GM19455 (cell line): ENCODE measurements around the gene MGMT.

Source experiments
- ATAC-seq: cut with Tn5 transposase; IDR thresholded peaks from one replicate; pipeline ENCODE4 v1.9.1; 2021; ENCODE audit not compliant: unreplicated experiment

MGMT gene

DNA sequence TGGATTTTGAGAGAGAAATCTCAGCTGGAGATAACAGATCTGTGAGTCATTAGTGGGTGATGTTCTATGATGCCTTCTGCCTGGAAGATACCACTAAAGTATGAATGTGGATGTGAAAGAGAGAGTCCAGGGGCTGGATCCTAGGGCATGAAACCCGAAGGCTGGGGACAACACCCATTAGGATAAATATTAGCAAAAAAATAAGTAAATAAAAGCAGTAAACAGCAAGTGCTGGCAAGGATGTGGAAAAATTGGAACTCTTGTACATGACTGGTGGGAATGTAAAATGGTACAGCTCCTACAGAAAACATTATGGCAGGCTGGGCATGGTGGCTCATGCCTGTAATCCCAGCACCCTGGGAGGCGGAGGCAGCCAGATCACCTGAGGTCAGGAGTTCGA is 16.6 kb upstream of the MGMT start:
- ATAC-seq, result no peak

DNA sequence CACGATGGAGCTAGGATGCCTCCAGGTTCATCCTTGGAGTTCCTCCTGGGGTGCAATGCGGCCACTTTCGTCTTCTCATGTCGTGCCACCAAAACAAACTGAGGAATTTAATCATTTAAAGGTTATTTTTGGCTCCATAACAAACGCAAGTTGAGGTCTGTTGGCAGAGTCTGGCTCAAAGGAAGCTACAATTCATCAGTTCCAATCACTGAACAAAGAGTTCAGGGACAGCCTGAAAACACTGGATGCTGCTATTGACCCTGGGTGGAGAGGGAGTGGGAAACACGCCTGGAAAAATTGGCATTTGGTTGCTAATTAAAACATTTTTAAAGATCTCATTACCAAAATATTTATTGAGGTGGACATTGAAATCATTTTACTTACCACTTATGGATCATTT is 11.4 kb upstream of the MGMT start:
- no peak for ATAC-seq

DNA sequence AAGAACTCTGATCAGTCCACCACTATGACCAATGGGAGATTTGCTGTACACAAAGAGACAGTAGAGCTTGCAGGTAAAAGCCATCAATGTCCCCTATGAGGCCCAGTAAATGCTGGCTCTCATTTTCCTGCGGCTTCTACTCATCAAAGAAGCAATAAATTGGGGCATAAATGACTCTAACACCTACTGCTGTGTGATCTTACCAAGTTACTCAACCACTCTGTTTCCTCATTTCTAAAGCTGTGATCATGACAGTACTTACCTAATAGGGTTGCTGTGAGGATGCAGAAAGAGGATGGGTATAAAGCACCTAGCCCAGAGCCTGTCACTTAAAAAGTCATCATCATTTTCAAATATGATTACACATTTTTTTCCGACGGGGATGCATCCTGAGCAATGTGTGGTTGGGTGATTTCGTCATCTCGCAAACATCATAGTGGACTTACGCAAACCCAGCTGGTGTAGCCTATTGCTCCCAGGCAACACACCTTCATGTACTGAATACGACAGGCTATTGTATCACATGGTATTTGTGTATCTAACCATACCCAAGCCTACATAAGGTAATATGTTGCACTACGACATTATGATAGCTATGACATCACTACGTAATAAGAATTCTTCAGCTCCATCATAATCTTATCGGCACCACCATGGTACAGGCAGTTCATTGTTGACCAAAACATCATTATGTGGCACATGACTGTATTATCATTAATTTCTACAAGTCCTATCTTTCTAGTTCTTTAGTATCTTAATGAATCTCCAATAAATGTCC is 7.1 kb upstream of the MGMT start:
- ATAC-seq, result no peak

DNA sequence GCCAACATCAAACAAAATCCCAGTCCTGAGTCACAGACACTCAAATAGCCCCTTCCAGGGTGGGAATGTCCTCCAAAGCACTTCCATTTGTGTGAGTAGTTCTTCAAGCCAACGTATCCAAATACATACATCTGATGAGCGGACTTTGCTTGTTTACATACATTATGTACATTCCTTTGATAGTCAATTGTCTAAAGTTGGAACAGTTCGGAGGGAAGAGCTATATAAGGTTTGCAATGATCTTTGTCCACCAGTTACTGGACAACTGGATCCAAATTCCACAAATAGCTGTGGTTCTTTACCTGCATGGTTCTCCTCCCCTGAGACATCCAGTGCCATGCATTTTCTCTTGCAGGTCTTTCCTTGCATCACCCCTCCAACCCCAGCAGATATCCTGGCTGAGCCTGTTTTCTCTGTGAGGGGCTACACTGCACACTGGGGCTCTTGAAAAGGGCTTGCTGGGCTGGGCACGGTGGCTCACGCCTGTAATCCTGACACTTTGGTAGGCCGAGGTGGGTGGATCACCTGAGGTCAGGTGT is 4.7 kb upstream of the MGMT start:
- ATAC-seq, result no peak

DNA sequence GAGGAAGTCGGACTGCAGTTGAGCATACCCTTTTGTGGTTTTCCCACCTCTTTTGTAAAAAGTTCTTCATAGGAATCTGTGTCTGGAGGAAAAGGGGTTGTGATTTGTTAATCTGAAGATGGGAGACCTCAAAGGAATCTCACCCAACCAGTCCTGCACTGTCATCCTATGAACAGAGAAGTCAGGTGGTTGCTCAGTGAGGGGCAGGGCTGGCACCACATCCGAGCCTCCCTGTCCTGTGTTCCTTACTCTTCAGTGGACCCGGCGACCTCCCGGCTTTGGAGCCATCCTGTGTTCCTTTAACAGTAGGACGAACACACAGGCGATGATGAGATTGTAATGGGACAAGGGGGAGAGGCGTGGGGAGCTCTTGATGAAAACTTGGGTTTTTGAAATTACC is 2.8 kb upstream of the MGMT start:
- no peak for ATAC-seq

DNA sequence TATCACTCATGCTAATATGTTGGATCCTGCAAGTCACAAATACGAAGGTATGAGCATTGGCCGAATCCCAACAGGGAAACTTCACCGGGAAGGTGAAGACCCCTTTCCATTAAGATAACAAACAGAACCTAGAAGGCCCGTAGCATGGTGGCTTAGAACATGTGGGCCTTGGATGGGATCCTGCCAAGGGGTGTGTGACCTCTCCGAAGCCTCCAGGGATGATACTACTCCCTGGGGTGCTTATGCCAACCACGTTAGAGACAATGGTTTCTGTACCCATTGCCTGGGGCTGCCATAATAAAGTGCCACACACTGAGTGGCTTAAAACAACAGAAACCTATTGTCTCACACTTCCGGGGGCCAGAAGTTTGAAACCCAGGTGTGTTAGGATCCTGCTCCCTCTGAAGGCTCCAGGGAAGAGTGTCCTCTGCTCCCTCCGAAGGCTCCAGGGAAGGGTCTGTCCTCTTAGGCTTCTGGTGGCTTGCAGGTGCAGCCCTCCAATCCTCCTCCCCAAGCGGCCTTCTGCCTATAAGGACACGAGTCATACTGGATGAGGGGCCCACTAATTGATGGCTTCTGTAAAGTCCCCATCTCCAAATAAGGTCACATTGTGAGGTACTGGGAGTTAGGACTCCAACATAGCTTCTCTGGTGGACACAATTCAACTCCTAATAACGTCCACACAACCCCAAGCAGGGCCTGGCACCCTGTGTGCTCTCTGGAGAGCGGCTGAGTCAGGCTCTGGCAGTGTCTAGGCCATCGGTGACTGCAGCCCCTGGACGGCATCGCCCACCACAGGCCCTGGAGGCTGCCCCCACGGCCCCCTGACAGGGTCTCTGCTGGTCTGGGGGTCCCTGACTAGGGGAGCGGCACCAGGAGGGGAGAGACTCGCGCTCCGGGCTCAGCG is 992 bp upstream of the MGMT start:
- no peak for ATAC-seq

DNA sequence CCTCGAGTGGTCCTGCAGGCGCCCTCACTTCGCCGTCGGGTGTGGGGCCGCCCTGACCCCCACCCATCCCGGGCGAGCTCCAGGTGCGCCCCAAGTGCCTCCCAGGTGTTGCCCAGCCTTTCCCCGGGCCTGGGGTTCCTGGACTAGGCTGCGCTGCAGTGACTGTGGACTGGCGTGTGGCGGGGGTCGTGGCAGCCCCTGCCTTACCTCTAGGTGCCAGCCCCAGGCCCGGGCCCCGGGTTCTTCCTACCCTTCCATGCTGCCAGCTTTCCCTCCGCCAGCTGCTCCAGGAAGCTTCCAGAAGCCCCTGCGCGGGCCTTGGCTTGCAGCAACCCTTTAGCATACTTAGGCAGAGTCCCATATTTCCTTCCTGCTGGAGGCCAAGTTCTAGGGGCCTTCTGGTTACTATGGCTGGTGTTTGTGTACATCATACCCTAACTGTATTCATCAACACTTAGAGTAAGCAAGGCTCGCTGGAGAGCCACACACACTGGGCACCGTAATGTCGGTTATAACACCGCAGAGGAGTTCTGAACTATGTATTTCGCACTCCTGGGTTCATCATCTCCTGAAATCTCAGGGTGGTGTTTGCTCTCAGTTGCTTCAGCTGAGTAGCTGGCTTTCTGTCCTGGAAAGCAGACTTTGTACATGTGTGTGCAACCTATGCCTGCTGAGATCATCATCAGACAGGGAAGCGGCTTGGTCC is 471 bp downstream of the MGMT start:
- peak; percentile 15 for ATAC-seq

DNA sequence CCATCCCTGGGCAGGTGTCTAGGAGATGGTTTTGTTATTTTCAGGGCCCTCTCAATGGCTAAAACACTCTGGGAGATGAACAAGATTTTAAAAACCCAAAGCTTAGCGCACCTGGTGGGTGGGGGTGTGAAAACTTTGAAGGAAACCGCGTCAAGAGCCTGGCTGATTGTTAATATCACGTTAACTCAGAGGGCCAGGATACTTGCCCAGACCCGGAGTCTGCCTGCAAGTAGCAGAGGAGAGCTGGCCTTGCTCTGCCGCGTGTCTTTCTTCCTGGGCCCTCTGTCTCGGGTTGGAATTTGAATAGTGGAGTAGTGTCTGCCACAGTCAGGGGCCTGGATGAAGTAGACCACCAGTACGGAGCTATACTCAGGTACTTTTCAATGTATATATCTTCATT is 1.1 kb downstream of the MGMT start:
- ATAC-seq, result no peak

DNA sequence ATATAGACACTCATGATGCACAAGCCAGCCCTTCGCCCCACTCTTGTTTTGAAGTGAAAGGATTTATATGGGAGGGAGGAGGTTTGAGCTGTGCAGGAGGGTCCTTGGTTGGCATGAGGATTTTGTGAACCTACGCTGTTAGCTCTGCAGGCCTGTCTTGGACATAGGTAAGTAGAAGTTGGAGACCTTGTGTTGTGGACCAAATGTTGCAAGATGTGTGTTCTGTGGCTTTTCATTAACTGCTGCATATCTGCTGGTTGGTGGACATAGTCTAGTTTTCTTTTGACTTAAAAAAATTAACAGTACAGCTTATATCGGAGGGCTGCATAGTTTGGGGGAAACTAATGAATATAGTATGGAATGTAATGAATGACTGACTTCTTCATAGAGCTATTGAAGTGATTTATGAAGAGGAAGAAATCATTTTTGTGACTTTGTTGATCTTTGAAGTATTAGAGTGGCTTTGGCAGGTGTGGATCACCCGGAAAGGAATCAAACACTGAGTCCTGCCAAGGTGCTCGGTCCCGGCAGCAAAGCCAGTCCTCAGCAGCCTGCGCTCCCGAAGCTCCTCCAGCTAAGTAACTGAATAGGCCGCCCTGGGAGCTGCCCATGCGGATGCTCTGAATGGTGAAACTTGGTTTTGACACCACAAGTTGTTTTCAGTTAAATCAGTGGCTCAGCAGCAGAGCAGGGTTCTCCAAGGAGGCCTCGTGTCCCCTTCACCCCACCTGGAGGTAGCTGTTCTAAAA is 3.2 kb downstream of the MGMT start:
- no peak for ATAC-seq

DNA sequence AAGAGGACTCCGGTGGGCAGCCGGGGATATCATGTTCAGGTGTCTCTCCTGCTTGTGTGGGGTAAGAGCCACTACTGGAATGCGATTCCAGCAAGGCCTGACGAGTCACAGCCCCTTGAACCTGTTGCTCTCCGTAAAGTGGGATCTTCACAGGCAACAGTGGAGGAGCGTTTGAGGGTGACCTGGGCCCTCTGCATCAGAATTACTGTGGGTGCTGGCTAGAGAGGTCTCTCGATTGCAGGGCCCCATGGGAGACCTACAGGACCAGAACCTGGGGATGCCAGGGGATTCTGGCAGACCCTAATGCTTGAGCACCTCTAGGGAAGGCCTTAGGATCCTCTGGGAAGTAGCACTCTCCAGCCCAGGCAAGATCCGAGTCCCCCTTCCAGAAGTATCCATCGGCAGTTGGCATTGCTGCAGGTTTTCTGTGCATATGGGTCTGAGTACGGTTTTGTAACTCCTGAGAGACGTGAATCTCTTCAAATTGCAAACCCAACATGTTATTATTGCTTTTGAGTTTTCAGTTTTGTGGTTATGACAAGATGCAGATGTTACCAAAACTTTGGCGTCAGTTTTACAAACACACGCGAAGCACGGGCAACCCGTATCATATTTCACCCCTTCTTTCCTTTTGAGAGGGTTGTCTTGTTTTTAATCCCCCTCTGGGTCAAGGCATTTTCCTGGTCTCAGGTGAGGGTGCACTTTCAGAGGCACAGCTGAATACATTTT is 4.6 kb downstream of the MGMT start:
- no peak for ATAC-seq

DNA sequence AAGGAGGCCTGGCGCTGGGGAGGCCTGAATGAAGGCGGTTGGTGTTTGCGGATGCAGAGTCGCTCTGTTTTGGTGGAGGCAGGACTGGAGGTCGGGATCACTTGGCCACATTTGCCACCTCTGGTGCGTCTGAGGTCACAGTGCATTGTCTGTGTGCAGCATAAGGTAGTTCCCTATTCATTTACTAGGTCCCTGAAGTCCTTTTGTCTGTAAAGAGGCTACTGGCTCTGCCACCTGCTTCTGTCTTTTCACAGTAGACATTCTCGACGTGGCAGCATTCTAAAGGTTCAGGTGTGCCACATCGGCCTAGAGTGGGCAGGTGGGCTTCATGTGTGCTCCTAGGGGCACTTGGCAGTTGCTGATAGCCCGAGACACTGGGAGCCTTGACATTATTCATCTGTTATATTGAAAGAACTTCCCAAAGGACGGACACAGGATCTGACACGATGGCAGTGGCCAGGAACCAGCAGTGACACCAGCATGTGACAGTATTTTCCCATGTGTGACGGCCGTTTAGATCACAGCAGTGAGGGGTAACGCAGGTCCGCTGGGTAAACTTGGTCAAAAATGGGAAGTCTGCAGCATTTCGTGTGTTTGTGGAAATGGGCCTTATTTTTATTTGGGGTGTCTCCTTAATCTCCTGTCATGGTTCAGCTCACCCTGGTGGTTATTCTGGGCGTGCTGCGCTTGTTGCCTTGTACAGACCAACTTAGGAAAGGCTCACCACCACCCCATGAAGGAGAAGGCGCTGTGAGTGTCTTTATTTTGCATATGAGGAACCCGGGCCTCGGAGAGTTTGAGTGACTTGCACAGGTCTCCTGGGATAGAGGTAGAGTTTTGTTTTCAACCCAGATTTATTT is 5.9 kb downstream of the MGMT start:
- ATAC-seq, result peak; percentile 47

DNA sequence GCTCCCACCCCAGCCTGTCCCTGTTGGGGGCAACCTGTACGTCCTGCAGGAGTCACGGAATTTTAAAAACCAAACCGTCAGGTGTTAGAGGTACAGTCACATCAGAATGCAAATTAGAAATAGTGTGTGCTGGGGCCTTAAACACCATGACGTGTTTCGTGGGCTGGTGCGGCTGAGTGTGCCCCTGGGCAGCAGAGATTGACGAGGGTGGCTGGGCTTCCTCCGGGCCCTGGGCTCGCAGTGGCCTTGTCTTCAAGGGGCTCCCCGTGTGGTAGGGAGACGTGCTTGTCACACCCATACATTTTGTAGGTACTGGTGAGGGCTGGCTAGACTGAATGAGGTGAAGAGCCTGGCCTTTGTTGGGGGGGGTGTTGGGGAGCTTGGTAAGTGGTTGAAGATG is 7.6 kb downstream of the MGMT start:
- ATAC-seq, result no peak

DNA sequence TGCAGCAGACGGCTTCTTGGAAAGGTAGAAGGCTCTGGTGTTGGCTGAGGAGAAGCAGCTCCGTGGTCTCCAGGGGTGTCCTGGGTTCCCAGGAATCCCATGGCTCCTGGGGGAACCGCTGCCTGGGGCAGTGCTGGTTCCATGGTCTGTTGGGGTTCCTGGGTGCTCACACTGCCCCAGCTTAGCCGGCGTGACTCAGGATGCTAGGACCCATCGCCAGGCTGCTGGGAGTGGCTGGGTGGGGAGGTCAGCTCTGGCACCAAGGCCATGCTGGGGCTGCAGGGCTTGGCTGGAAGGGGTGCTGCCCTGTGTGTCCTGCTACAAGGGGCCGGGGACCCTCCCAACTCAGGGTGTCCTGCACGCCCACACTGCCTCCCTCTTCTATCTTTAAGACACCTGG is 9.4 kb downstream of the MGMT start:
- no peak for ATAC-seq

DNA sequence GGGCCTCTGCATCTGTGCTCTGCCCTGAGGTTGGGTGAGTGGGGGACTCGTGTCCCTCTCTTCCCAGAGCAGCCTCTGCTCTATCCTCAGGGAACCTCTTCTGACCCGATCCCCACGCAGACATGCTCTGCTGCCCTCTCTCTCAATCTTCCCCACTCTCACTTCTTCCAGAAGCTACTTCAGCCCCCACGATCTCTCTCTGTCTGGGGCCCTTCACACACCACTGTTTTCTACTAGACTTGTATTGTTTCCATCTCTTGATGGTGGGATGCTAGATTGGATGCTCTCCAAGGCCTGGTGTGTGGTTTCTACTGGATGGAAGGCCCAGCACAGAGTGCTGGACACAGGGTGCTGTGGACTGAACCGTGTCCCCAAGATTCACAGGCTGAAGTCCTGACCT is 10.0 kb downstream of the MGMT start:
- ATAC-seq, result no peak

DNA sequence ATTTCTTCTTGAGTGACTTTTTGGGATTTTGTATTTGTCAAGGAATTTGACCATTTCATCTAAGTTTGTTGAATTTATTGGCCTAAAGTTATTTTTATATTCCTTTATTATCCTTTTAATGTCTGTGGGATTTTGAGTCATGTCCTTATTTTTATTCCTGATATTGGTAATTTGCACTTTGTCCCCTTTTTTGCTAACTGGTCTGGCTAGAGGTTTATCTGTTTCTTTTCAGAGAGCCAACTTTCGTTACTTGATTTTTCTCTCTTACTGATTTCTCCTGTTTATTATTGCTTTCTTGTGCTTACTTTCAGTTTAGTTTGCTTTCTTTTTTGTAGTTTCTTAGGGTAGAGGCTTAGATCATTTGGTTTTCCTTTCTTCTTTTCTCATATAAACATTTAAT is 14.6 kb downstream of the MGMT start:
- ATAC-seq, result no peak

DNA sequence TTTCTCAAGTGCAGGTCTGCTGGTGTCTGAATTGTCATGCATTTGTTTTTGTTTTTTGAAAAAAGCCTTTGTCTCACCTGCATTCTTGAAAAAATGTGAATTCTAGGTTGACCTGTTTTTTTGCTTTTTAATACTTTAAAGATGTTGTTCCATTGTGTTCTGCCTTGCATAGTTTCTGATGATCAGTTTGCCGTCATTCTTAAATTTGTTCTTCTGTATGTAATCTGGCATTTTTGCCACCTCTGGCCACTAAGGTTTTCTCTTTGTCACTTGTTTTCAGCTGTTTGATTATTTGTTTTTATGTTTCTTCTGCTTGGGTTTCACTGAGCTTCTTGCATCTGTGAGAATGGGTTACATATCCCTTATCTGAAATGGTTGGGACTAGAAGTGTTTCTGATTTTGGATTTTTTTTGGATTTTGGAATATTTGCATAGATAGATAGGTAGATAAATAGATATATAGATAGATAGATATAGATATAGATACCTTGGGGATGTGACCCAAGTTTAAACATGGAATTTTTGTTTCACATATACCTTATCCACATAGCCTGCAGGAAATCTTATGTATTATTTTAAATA is 16.5 kb downstream of the MGMT start:
- no peak for ATAC-seq

DNA sequence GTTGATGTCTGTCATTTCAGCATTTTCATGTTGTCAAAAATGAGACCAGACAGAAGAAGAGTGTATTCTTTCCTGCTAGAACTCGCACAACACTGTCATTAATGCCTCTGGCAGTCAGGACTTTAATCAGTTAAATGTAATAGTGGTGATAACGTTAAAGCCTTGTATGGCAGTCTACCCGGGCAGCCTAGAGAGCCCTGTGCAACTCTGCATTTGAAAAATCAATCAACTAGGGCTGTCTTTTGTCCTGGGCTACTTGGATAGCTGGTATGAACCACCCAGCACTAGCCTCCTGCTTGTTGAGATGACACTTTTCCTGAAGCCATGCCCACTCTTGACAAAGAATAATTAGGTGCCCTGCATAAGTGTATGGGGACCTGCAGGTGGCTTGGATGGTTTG is 19.8 kb downstream of the MGMT start:
- no peak for ATAC-seq

DNA sequence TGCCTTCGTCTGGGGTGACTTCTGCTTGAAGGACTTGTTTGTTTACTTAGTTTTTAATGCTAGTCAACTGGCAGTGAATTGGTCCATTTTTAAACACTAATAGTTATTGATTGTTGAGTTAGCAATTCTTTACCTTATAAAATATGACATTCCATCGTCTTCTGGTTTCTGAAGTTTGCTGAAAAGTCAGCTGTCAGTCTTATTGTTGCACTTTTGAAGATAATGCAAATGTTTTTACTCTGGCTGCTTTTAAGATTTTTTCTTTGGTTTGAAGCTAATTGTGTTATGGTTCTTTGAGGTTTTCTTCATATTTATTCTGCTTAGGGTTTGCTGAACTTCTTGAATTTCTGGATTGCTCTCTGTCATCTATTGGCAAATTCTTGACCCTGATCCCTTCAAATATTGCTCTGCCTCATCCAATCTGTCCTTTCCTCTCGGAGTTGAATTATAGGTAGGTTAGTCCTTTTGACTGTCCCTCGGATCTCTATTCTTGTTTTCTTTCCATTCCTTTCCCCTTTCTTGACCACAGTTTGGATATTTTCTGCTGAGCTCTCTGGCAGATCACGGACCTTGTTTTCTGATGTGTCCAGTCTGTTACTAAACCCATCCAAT is 24.2 kb downstream of the MGMT start:
- no peak for ATAC-seq
